Esophagus (tissue), 2 donors: Measurements from ENCODE around the gene LPCAT3. TPM values are rescaled to one million over a fixed set of nuclear protein-coding genes. Genes with fewer than 3 reads are reported as not detected.
A peak's percentile ranks its signal among the peaks of the same experiment; 100 is the strongest.
"Not testable (repeated sequence)": the region's sequence is repeated elsewhere in the genome, so short reads cannot be mapped to it uniquely, and the experiment has no call there.

ENCODE experiments used
- H3K27ac ChIP-seq, 2 donors: one replicate each; pipeline ENCODE4 v1.5.1; 2013; ENCODE audit warnings: low read depth in 2 of 2, mild to moderate bottlenecking in 2 of 2, inconsistent platforms in 1 of 2, low read length in 1 of 2, moderate library complexity in 1 of 2
- H3K27me3 ChIP-seq, 2 donors: one replicate each; pipeline ENCODE4 v1.6.1; 2013; ENCODE audit warnings: low read length in 2 of 2, control low read depth in 1 of 2, mild to moderate bottlenecking in 1 of 2; ENCODE audit not compliant: insufficient read depth in 2 of 2, control insufficient read depth in 1 of 2
- H3K36me3 ChIP-seq, 2 donors: one replicate each; pipeline ENCODE4 v1.6.1; 2013; ENCODE audit warnings: low read length in 1 of 2; ENCODE audit not compliant: control insufficient read depth in 2 of 2, insufficient read depth in 2 of 2
- H3K4me1 ChIP-seq, 2 donors: one replicate each; pipeline ENCODE4 v1.6.1; 2013; ENCODE audit warnings: low read length in 1 of 2; ENCODE audit not compliant: control insufficient read depth in 2 of 2, insufficient read depth in 2 of 2
- H3K4me3 ChIP-seq, 2 donors: one replicate each; pipeline ENCODE4 v1.5.1; 2013; ENCODE audit warnings: low read length in 2 of 2, mild to moderate bottlenecking in 2 of 2, low read depth in 1 of 2, moderate library complexity in 1 of 2
- H3K9me3 ChIP-seq, 2 donors: one replicate each; pipeline ENCODE4 v1.6.1; 2013; ENCODE audit warnings: mild to moderate bottlenecking in 2 of 2, low read depth in 1 of 2, low read length in 1 of 2, moderate library complexity in 1 of 2; ENCODE audit not compliant: control insufficient read depth in 2 of 2, insufficient read depth in 1 of 2
- WGBS, 2 donors: extraction: QIAGEN DNeasy Blood & Tissue Kit; methylation state at CpG; one replicate each; pipeline ENCODE4 v1.1.7; 2013; 5-methylcytosine and 5-hydroxymethylcytosine counted together
- polyA plus RNA-seq, 2 donors: library from polyadenylated mRNA; stranded (reverse); fragments of 200-250 nt; gene quantifications; one replicate each; pipeline ENCODE4 v1.2.3, GENCODE V29; 2013
- donor health status: healthy with polysubstance abuse.
- donor health status: Bipolar disorder and iron deficiency.

Gene LPCAT3
- polyA plus RNA-seq, 2 donors = 15.7 to 27.0 TPM

- no peaks in the 10 kb centered on the region for H3K36me3 ChIP-seq
- H3K27me3 ChIP-seq = no peaks in the 10 kb centered on the region
- H3K9me3 ChIP-seq = no peaks in the 10 kb centered on the region
- peaks cover 0 to 4% of the 10 kb centered on the region in 2 donors for H3K4me1 ChIP-seq
- H3K4me3 ChIP-seq = no peak overlapping the region
- 94 to 95% methylated on average over 9 of the region's 9 CpGs for WGBS, 2 donors
- peak overlapping the region in 1 of 2 donors; percentile 26 for H3K27ac ChIP-seq
Observed at GRCh38 chr12:7058850-7059395, 40.6 kb upstream of the LPCAT3 start.

GRCh38 chr12:7058163-7058845 is 40.0 kb upstream of the LPCAT3 start:
- H3K9me3 ChIP-seq = no peaks in the 10 kb centered on the region
- H3K36me3 ChIP-seq = no peaks in the 10 kb centered on the region
- H3K27ac ChIP-seq = no peak overlapping the region
- no peak overlapping the region for H3K4me3 ChIP-seq
- H3K4me1 ChIP-seq = peaks cover 0 to 4% of the 10 kb centered on the region in 2 donors
- 83% methylated on average over 3 of the region's 3 CpGs for WGBS, 2 donors
- no peaks in the 10 kb centered on the region for H3K27me3 ChIP-seq

- not testable (repeated sequence) for H3K27ac ChIP-seq, H3K4me3 ChIP-seq, H3K9me3 ChIP-seq, H3K27me3 ChIP-seq, H3K4me1 ChIP-seq, H3K36me3 ChIP-seq
- WGBS, 2 donors = 89 to 98% methylated on average over 2 of the region's 2 CpGs
Observed at GRCh38 chr12:7055736-7056135, 37.5 kb upstream of the LPCAT3 start.

GRCh38 chr12:7054925-7055324 is 36.6 kb upstream of the LPCAT3 start:
- Histone ChIP-seq H3K4me1 (no peaks in the 10 kb centered on the region), H3K9me3 (no peaks in the 10 kb centered on the region), H3K27me3 (no peaks in the 10 kb centered on the region), H3K36me3 (no peaks in the 10 kb centered on the region), H3K27ac (no peak overlapping the region), H3K4me3 (no peak overlapping the region)
- 87 to 90% methylated on average over 4 of the region's 4 CpGs for WGBS, 2 donors

- H3K27ac ChIP-seq, H3K9me3 ChIP-seq, H3K36me3 ChIP-seq, H3K4me3 ChIP-seq, H3K27me3 ChIP-seq, H3K4me1 ChIP-seq: not testable (repeated sequence)
- 86 to 89% methylated on average over 3 of the region's 3 CpGs for WGBS, 2 donors
Observed at GRCh38 chr12:7049973-7050372, 31.7 kb upstream of the LPCAT3 start.

- not testable (repeated sequence) for H3K27me3 ChIP-seq, H3K36me3 ChIP-seq, H3K9me3 ChIP-seq, H3K4me1 ChIP-seq, H3K4me3 ChIP-seq, H3K27ac ChIP-seq
- 82 to 86% methylated on average over 10 of the region's 10 CpGs for WGBS, 2 donors
Observed at GRCh38 chr12:7049445-7049951, 31.2 kb upstream of the LPCAT3 start.

GRCh38 chr12:7047306-7047705 is 29.0 kb upstream of the LPCAT3 start:
- Histone ChIP-seq H3K36me3 (no peaks in the 10 kb centered on the region), H3K27me3 (no peaks in the 10 kb centered on the region), H3K27ac (no peak overlapping the region), H3K9me3 (no peaks in the 10 kb centered on the region), H3K4me3 (no peak overlapping the region), H3K4me1 (no peaks in the 10 kb centered on the region)
- 65 to 70% methylated on average over 5 of the region's 5 CpGs for WGBS, 2 donors

GRCh38 chr12:7046383-7047105 is 28.3 kb upstream of the LPCAT3 start:
- 84 to 86% methylated on average over 5 of the region's 5 CpGs for WGBS, 2 donors

GRCh38 chr12:7045913-7046312 is 27.6 kb upstream of the LPCAT3 start:
- WGBS, 2 donors = 91 to 94% methylated on average over 9 of the region's 9 CpGs
- H3K27me3 ChIP-seq = no peaks in the 10 kb centered on the region
- no peaks in the 10 kb centered on the region for H3K9me3 ChIP-seq

More at GRCh38 chr12:7046383-7047105, 28.3 kb upstream of the LPCAT3 start:
- Histone ChIP-seq H3K9me3 (no peaks in the 10 kb centered on the region), H3K36me3 (no peaks in the 10 kb centered on the region), H3K4me3 (no peak overlapping the region), H3K27me3 (no peaks in the 10 kb centered on the region), H3K4me1 (no peaks in the 10 kb centered on the region), H3K27ac (no peak overlapping the region)

More at GRCh38 chr12:7045913-7046312, 27.6 kb upstream of the LPCAT3 start:
- Histone ChIP-seq H3K4me3 (no peak overlapping the region), H3K27ac (no peak overlapping the region), H3K36me3 (no peaks in the 10 kb centered on the region), H3K4me1 (no peaks in the 10 kb centered on the region)
